NCI-H1930 (cell line): ENCODE data around the gene CEP89.
"Not testable (repeated sequence)": the region's sequence is repeated elsewhere in the genome, so short reads cannot be mapped to it uniquely, and the experiment has no call there.

Experiments used
- DNase-seq, 2 experiments: peaks; one replicate each; lab custom pipeline; 2025; lab: John Stamatoyannopoulos, UW

Gene CEP89

GRCh38 chr19:32971715-32972540 is at the start of gene CEP89, which contains the start of gene FAAP24:
Gene CEP89, minus strand, starts transcription at chr19:32971958. Its CDS starts 84 bp downstream, at chr19:32971874.
Gene FAAP24, plus strand, starts transcription at chr19:32972242. Its CDS starts 955 bp downstream, at chr19:32973197.
- DNase-seq = peak; percentile 99 to 100

GRCh38 chr19:33010891-33011290 is 39.1 kb upstream of the CEP89 start:
- DNase-seq = not testable (repeated sequence)

GRCh38 chr19:33008738-33009137 is 37.0 kb upstream of the CEP89 start:
- DNase-seq = no peak

GRCh38 chr19:33005440-33005839 is 33.7 kb upstream of the CEP89 start:
- no peak for DNase-seq

DNA sequence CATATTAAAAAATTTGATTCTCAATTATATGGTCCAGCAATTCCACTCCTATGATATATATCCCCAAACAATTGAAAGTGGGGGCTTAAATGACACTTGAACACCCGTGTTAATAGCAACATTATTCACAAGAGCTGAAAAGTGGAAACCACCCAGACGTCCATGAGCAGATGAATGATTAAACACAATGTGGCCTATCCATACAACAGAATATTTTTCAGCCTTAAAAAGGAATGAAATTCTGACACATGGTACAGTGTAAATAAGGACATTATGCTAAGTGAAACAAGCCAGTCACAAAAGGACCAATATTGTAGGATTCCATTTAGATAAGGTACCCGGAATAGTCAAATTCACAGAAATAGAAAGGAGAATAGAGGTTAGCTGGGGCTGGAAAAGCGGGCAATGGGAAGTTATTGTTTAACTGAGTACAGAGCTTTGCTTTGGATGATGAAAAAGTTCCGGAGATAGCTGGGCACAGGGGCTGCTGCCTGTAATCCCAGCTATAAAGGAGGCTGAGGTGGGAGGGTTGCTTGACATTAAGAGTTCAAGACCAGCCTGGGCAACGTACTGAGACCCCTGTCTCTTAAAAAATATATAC is 31.8 kb upstream of the CEP89 start:
- not testable (repeated sequence) for DNase-seq

GRCh38 chr19:33002126-33002865 is 30.5 kb upstream of the CEP89 start:
- not testable (repeated sequence) for DNase-seq

DNA sequence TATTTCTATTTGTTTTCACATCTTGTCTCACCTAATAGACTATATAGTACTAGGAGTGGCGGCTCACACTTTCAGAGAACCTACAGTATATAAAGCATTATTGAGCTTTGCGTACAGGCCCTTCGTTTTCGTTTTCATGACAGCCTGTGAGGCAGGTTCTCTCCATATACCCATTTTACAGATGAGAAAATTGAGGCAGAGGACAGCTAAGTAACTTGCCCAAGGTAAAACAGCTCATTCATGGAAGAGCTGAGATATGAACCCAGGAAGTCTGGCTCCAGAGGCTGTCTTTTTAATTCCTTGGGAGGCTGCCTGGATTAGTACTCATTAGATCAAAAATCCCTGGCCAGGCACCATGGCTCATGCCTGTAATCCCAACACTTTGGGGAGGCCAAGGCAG is 29.2 kb upstream of the CEP89 start:
- DNase-seq = no peak

- no peak for DNase-seq
Measured at GRCh38 chr19:33000510-33000909, 28.8 kb upstream of the CEP89 start.

GRCh38 chr19:32998722-32999121 is 27.0 kb upstream of the CEP89 start:
- DNase-seq = no peak

DNA sequence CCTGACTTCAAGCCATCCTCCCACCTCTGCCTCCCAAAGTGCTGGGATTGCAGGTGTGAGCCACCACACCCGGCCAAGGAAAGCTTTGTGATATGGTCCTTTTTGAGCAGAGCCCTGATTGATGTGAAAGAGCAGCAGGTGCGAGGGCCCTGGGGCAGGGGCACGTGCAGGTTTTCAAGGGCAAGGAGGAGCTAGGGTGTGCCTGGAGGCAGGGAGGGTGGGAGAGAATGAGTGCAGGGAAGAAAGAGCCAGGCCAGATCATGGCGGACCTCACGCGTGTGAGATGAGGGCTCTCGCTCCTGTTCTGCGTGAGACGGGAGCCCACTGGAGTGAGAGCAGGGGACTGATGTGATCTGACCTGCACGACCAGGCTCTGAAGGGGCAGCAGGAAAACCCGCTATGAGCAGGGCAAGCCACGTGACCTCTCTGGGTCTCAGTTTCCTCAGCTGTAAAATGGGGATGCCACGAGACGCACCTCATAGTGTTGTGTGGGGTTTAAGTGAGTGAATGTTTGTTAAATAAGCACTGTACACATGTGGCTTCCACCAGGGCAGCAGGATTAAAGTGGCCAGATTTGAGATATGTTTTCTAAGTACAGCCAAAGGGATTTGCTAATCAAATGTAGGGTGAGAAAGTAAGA is 26.1 kb upstream of the CEP89 start:
- DNase-seq = no peak

DNA sequence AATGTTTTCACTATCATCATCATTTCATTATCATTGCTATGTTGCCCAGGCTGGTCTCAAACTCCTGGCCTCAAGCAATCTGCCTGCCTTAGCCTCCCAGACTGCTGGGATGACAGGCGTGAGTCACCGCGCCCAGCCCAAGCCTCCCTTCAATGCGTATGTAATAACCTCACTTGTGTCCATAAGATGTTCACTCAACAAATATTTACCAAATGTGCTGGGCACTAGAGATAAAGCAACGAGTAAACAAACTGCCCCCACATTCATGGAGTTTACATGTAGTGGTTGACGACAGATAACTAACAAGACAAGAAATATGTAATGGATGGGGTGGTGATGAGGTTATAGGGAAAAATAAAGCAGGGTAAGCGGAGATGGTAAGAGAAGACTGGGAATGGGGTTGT is 25.3 kb upstream of the CEP89 start:
- not testable (repeated sequence) for DNase-seq

DNA sequence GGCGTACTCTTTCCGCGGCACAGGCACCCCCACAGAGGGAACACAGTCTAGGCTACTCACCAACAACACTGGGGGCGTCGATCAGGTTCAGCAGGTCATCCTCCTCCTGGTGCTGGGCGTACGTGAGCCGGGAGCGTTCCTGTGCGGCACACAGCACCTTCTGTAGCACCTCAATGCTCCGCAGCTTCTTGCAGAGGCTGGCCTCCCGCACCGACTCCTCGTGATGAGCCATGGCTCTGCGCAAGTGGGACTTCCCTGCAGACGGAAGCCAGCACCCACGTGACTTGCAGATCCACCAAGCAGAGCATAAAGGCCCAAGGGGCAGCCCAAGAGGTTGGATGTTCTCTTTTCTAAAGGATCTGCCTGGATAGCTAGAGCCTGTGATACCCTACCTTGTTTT is 24.2 kb upstream of the CEP89 start:
- DNase-seq = not testable (repeated sequence)

DNA sequence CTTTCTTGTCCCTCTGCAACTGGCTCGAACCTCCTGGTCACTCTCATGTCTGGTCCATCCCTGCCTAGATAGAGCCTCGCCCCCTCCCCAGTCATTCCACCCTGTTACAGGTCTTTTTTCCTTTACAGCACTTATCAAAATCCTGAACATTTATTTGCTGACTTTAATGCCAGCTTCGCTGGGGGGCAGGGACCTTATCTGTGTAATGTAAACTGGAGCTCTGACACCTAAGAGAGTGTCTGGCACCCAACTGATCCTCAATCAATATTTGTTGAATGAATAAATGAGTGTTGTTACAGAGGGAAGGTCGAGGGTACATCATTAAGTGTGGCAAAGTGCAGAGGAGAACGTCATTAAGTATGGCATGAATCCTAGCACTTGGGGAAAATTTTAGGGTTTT is 17.0 kb upstream of the CEP89 start:
- DNase-seq = no peak

DNA sequence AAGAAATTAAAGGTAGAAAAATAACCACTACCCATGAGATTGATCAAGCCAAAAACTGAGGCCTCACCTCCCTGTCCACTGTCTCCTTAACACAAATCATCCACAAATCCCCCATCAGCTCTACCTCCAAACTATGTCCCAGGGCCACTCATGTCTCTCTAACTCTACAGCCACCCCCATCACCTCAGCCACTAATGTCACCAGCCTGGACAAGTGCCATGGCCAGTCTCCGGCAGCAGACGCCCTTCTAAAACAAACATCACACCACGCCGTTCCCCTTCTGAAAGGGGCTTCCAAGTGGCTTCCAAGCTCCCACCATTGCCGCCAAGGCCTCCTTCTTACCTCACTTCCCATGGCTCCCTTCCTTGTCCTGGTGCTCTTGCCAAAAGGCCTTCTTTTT is 16.5 kb upstream of the CEP89 start:
- DNase-seq = not testable (repeated sequence)

DNA sequence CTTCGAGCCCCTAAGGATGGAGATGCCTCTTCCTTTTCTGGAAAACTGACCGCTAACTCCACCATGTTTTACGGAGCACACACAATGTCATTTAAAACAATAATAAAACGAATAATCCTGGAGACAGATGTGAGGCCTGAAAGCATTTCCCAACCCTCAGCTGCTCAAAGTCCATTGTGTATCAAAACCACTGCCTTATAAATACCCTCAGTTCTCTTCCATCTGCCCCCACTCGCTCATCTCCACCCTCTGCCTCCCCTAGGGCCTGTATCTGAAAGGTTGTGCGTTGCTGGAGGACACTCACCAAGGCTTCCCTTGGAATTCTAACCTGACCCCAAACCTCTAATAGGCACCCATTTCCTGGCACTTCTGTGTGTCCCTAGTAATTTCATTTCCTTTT is 10.7 kb upstream of the CEP89 start:
- DNase-seq = not testable (repeated sequence)

- DNase-seq = not testable (repeated sequence)
Measured at GRCh38 chr19:32979807-32980206, 8.0 kb upstream of the CEP89 start.

GRCh38 chr19:32977813-32978212 is 6.1 kb upstream of the CEP89 start:
- DNase-seq = not testable (repeated sequence)

DNA sequence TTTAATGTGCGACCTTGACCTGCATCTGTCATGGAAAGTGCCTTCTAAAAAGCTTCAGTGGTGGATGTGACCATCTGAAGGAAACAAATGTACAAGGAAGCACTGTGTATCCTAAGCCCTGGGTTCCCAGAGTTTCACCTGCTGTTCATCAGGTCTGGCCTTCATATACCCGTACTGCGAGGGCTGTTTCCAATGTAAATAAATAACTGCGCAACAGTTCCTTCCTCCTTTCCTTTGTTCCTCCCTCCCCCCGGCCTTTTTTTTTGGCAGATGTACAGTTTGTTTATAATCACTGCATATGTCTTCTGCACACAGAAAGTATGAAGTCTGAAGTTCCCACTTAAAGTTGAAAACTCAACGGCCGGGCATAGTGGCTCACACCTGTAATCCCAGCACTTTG is 5.5 kb upstream of the CEP89 start:
- no peak for DNase-seq

DNA sequence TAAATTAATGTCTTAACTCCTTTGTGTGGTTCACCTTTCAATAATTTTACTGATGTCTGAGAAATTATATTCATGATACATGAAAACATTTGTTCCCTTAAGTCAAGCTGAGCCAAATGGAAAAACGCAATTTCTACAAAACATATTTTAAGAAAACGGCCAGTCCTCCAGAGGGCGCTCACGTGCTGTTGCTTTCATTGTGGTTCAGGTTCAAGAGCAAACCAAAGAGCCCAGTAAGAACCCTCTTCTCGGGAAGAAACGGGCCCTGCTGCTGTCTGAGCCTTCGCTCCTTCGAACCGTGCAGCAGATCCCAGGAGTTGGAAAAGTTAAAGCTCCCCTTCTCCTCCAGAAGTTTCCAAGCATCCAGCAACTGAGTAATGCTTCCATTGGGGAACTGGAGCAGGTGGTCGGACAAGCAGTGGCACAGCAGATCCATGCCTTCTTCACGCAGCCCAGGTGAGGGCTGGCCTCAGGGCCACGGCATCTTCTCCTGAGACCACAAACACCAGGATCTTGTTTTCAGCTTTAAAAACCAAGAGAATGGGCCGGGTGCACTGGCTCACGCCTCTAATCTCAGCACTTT is 4.6 kb upstream of the CEP89 start:
- DNase-seq = peak; percentile 33 to 64

DNA sequence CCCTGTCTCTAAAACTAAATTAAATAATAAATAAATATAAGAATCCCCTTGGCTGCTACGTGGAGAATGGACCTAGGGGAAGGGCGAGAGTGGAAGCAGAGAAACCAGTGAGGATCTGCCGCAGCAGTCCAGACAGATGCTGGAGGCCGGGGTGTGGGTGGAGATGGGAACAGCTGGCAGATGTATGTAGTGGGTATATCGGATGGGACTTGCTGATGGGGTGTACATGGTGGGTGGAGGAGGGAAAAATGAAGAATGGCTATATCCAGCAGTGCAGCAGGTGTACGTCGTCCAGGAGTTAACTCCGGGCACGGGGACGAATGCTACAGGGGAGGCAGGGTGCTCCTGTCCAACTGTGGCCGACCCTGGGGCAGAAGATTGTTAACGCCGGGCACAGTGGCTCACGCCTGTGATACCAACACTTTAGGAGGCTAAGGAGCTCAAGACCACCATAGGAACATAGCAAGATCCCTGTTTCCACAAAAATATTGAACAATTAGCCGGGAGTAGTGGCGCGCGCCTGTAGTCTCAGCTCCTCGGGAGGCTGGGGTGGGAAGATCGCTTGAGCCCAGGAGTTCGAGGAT is 654 bp downstream of the CEP89 start:
- no peak for DNase-seq

DNA sequence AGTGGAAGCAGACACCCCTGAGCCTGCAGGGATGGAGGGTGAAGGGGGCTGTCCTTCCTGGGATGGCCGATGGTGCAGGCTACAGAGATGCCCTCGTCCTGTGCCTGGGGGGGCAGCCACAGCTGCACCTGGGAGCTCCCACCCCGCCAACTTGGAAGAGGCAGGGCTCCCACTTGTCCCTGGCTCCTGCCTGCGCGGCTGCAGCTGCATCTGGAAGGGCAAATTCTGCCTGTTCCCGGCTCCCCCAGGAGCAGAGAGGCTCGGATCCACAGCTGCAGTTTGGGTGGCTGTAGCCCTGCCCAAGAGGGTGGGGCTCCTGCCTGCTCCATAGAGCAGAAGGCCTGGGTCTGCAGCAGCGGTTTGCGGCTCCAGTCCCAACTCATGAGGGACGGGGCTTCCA is 2.2 kb downstream of the CEP89 start:
- no peak for DNase-seq
